Measurements from ENCODE around the gene PHLPP1.
"Not testable (repeated sequence)": the region's sequence is repeated elsewhere in the genome, so short reads cannot be mapped to it uniquely, and the experiment has no call there.

DNA sequence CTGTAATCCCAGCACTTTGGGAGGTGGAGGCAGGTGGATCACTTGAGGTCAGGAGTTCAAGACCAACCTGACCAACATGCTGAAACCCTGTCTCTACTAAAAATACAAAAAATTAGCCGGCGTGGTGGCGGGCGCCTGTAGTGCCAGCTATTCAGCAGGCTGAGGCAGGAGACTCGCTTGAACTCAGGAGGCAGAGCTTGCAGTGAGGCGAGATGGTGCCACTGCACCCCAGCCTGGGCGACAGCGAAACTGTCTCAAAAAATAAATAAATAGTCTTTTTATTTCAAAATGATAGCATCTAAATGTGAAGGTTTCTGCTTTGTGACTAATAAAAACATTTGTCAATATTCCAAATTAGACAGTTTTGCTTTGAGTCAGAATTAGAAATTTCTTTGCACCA is 8.5 kb upstream of the PHLPP1 start:
- TF ChIP-seq, protein P1, sequence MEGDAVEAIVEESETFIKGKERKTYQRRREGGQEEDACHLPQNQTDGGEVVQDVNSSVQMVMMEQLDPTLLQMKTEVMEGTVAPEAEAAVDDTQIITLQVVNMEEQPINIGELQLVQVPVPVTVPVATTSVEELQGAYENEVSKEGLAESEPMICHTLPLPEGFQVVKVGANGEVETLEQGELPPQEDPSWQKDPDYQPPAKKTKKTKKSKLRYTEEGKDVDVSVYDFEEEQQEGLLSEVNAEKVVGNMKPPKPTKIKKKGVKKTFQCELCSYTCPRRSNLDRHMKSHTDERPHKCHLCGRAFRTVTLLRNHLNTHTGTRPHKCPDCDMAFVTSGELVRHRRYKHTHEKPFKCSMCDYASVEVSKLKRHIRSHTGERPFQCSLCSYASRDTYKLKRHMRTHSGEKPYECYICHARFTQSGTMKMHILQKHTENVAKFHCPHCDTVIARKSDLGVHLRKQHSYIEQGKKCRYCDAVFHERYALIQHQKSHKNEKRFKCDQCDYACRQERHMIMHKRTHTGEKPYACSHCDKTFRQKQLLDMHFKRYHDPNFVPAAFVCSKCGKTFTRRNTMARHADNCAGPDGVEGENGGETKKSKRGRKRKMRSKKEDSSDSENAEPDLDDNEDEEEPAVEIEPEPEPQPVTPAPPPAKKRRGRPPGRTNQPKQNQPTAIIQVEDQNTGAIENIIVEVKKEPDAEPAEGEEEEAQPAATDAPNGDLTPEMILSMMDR (IDR thresholded peaks at IDR 0.05) = not testable (repeated sequence)
- not testable (repeated sequence) for TF ChIP-seq POLR2A, POLR2AphosphoS5 (IDR thresholded peaks at IDR 0.05)

Data from upper lobe of left lung (tissue), 4 donors.